GM21515 (cell line): ENCODE measurements around the gene DLD.
"Not testable (repeated sequence)": the region's sequence is repeated elsewhere in the genome, so short reads cannot be mapped to it uniquely, and the experiment has no call there.

Experiments used
- ATAC-seq: cut with Tn5 transposase; IDR thresholded peaks from one replicate; pipeline ENCODE4 v1.9.1; 2021; ENCODE audit not compliant: unreplicated experiment

The DLD gene

GRCh38 chr7:107890962-107891635 is at the start of gene DLD:
TSS of gene DLD (plus strand) at chr7:107891183. CDS start at chr7:107891251, 68 bp downstream.
- peak; percentile 99 for ATAC-seq

GRCh38 chr7:107842213-107842612 is 48.8 kb upstream of the DLD start:
- no peak for ATAC-seq

- ATAC-seq, result no peak
Observed at GRCh38 chr7:107843184-107843583, 47.8 kb upstream of the DLD start.

- no peak for ATAC-seq
Observed at GRCh38 chr7:107846324-107846723, 44.7 kb upstream of the DLD start.

- no peak for ATAC-seq
Observed at GRCh38 chr7:107847168-107847835, 43.7 kb upstream of the DLD start.

- not testable (repeated sequence) for ATAC-seq
Observed at GRCh38 chr7:107847836-107848175, 43.2 kb upstream of the DLD start.

GRCh38 chr7:107848211-107848610 is 42.8 kb upstream of the DLD start:
- ATAC-seq, result not testable (repeated sequence)

GRCh38 chr7:107850216-107850615 is 40.8 kb upstream of the DLD start:
- ATAC-seq, result no peak

GRCh38 chr7:107850643-107851042 is 40.3 kb upstream of the DLD start:
- no peak for ATAC-seq

- no peak for ATAC-seq
Observed at GRCh38 chr7:107854454-107854853, 36.5 kb upstream of the DLD start.

GRCh38 chr7:107854989-107855388 is 36.0 kb upstream of the DLD start:
- no peak for ATAC-seq

- peak; percentile 70 for ATAC-seq
Observed at GRCh38 chr7:107856806-107857540, 34.0 kb upstream of the DLD start.

- ATAC-seq, result no peak
Observed at GRCh38 chr7:107857541-107857912, 33.5 kb upstream of the DLD start.

- ATAC-seq, result no peak
Observed at GRCh38 chr7:107858280-107858679, 32.7 kb upstream of the DLD start.

- ATAC-seq, result no peak
Observed at GRCh38 chr7:107860279-107860961, 30.6 kb upstream of the DLD start.

GRCh38 chr7:107860981-107861652 is 29.9 kb upstream of the DLD start:
- no peak for ATAC-seq

- no peak for ATAC-seq
Observed at GRCh38 chr7:107865956-107866775, 24.8 kb upstream of the DLD start.

- no peak for ATAC-seq
Observed at GRCh38 chr7:107867858-107868466, 23.0 kb upstream of the DLD start.

- ATAC-seq, result no peak
Observed at GRCh38 chr7:107870427-107871000, 20.5 kb upstream of the DLD start.
